GM21717 (cell line): ENCODE measurements around the gene PLCG2.
"Not testable (repeated sequence)": the region's sequence is repeated elsewhere in the genome, so short reads cannot be mapped to it uniquely, and the experiment has no call there.

ENCODE experiments used
- ATAC-seq: cut with Tn5 transposase; IDR thresholded peaks from one replicate; pipeline ENCODE4 v1.9.1; 2021; ENCODE audit warnings: mild to moderate bottlenecking, moderate library complexity; ENCODE audit not compliant: unreplicated experiment

The PLCG2 gene

GRCh38 chr16:81873843-81874752 lies 95.0 kb downstream of the PLCG2 start:
- no peak for ATAC-seq

- no peak for ATAC-seq
Observed at GRCh38 chr16:81875461-81875860, 96.4 kb downstream of the PLCG2 start.

- ATAC-seq, result no peak
Observed at GRCh38 chr16:81876273-81876900, 97.3 kb downstream of the PLCG2 start.

DNA sequence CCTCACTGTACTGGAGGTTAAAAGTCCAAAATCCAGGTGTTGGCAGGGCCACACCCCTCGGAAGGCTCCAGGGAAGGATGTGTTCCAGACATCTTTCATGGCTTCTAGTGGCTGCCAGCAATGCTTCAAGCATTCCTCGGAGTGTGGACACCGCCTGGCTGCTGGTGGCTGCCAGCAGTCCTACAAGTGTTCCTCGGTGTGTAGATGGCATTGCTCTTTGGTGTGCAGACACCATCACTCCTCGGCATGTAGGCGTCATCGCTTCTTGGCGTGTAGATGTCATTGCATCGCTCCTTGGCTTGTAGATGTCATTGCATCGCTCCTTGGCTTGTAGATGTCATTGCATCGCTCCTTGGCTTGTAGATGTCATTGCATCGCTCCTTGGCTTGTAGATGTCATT lies 98.4 kb downstream of the PLCG2 start:
- not testable (repeated sequence) for ATAC-seq

DNA sequence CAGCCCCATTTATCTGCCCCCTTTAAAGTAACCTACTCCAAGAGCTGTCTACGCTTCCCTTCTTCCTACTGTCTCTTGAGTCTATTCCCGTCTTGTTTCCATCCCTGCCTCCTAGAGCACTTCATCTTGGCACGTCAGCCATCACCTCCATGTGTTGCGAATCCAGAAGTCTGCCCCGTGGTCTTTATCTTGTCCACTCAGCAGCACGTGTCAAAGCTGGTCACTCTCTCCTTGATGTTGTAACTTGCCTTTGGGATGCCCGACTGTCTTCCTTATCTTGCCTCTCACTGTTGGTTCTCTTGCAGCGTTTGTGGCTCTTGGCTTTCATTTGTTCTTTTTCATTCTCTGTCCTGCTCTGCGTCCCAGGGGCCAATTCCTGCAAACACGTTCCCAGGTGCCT lies 99.4 kb downstream of the PLCG2 start:
- ATAC-seq, result no peak

GRCh38 chr16:81879625-81880024 lies 100.5 kb downstream of the PLCG2 start:
- no peak for ATAC-seq

DNA sequence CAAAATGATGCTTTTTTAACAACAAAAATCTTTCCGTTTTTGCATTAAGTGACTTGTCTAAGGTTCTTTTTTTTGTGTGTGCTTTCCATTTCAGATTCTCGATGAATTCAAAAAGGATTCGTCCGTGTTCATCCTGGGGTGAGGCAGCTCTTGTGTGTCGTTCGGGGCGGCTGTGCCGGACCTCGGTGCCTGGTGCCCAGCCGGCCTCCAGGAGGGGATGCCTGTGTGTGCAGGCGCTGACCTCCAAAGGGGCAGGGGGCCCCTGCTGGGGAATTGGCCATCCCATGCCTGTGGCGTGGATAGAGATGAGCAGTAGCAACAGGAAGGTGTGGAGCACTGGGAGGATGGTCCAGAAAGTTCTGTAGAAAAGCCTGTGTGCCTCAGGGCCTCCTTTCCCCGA lies 101.7 kb downstream of the PLCG2 start:
- ATAC-seq, result no peak

DNA sequence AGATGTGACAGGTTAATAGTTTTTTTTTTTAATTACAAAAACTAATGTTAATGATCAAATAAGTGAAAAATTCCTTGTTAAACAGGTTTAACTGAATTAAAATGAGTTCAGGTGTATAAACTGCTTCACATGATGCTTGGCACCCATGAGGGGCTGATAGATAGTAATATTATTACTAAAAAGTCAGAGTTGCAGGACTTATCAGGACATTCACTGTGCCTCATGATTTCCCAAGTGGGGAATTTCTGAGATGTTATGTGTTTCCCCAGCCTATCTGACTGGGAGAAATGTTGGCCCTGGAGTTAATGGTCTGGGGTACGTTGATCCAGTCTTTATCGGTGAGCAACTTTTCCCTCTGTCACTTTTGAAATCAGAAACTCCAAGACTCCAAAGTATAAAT lies 102.1 kb downstream of the PLCG2 start:
- ATAC-seq, result no peak

- ATAC-seq, result no peak
Observed at GRCh38 chr16:81882559-81882958, 103.5 kb downstream of the PLCG2 start.

GRCh38 chr16:81883235-81883634 lies 104.1 kb downstream of the PLCG2 start:
- no peak for ATAC-seq

DNA sequence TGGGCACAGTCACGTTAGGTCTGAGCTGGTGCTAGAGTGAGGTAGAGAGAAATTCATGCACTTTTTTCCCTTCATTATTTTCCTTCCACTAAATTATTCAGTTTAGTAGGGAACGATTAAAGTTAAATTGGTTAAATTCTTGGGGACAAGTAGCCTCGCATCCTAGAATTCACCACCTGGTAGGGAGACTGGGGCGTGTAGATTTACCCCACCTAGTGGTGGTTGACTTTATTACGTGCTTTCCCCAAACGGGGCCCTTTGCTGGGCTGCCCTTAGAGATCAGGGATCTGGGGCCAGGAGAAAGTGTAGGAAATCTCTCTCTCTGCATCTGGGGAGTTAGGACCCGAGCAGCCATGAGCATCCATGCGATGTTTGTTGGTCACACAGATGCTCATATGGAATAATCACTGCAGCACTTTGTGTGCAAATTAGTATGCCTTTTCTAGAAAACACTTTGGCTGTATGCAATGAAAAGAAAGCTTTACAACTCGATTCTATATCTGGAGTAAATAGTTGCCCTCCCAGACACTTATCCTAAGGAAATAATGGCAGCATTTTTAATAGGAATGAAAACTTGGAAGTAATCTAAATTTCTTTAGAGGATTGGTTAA lies 107.0 kb downstream of the PLCG2 start:
- ATAC-seq, result no peak

GRCh38 chr16:81888520-81889394 lies 109.7 kb downstream of the PLCG2 start:
- ATAC-seq, result no peak

GRCh38 chr16:81891736-81892364 lies 112.8 kb downstream of the PLCG2 start:
- no peak for ATAC-seq

- no peak for ATAC-seq
Observed at GRCh38 chr16:81894592-81894991, 115.5 kb downstream of the PLCG2 start.

GRCh38 chr16:81896902-81897301 lies 117.8 kb downstream of the PLCG2 start:
- ATAC-seq, result no peak

DNA sequence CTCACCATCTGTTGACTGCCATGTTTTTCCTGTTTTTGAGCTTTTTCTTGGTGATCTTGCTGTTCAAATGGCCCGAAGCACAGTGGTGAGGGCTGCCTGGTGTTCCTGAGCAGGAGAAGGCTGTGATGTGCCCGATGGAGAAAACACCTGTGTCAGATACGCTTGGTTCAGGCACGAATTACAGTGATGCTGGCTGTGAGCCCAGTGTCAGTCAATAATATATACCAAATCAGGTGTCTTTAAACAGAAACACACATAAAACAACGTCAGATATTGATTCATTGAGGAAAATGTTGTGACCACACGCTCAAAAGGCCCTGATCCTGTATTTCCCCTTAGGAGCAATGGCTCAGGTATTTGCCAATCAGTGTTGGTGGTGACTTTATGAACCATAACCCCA lies 120.5 kb downstream of the PLCG2 start:
- no peak for ATAC-seq

GRCh38 chr16:81900014-81900413 lies 120.9 kb downstream of the PLCG2 start:
- ATAC-seq, result no peak

DNA sequence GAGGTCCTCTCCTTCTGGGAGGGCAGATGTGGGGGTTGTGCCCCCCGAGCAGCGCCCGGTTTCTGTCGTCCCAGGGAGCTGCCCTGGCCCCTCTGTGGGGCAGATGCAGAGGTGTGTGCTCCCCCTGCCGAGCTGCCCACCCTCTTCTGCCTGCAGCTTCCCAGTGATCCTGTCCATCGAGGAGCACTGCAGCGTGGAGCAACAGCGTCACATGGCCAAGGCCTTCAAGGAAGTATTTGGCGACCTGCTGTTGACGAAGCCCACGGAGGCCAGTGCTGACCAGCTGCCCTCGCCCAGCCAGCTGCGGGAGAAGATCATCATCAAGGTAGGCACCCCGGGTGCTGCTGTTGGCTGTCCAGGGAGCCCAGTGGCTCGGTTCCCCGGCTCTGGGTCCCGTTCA lies 121.4 kb downstream of the PLCG2 start:
- no peak for ATAC-seq

- ATAC-seq, result no peak
Observed at GRCh38 chr16:81901484-81901883, 122.4 kb downstream of the PLCG2 start.

DNA sequence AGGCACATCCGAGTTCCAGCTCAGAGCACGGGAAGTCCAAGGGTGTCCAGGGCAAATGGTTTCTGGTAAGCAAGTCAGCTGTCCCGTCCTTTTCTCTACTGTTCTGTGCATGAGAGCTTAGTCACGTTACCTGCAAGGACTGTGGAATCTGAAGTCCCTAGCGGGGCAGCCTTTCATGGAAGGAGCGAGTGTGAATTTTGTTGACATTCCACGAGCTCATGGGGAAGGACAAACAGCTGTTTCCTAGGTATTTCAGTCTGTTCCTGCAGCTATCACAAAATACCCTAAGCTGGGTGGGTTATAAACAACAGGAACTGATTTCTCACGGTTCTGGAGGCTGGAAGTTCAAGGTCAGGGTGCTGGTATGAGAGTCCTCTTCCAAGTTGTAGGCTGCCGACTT lies 122.9 kb downstream of the PLCG2 start:
- ATAC-seq, result no peak

DNA sequence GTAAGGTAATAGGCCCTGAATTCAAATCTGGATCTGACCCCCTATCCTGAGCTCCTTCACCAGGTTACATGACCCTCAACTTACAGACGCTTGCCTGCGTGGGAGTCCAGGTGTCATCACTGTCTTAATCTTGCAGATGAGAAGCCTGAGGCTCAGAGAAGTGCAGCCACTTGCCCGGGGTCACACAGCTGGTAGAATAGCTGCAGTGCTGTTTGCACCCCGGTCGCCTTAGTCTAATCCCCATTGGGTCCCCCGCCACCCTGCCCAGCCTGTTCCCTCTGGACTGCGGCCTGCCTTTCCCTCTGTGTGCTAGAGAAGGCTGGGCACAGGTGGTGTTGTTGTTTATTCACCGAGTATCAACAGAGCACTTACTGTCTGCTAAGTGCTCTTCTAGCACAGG lies 125.2 kb downstream of the PLCG2 start:
- no peak for ATAC-seq
